ENCODE results near the gene ABI3BP. TPM values are rescaled to one million over a fixed set of nuclear protein-coding genes. Genes with fewer than 3 reads are reported as not detected.

Gene ABI3BP
- total RNA-seq, 2 experiments from 2014 or later = not detected

DNA sequence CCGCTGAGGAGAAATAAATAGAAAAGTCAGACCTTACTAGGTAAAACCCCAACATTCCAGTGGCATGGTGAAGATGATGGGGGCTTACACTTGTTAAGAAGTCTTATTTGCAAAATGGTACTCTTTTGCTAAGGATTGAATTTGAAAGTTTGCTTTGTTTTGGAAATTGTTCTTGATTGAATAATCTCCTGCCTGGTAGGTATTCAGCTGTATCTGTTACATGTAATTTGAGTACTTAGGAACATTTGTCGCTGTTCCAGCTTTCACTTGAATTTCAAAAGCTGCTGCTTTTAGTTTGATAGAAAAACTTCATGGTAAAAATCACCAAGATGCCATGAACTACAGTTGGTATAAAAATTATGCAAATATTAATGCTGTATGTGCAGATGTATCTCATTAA lies 239.4 kb downstream of the ABI3BP start:
- no peaks in the 10 kb centered on the region for H3K4me1 ChIP-seq (ENCODE audit: insufficient read depth, low read length)
- H3K9me3 Mint-ChIP-seq = no peaks in the 10 kb centered on the region
- H3K9me3 ChIP-seq (ENCODE audit: control insufficient read depth in 1 of 2, insufficient read depth in 1 of 2, low read length in 2 of 2) = no peaks in the 10 kb centered on the region
- DNase-seq (no peak), ATAC-seq (ENCODE audit: poor library complexity) (no peak)
- no peak overlapping the region for H3K27ac ChIP-seq (ENCODE audit: low read depth in 1 of 2, low read length in 2 of 2)
- no peak overlapping the region for H3K4me3 ChIP-seq (ENCODE audit: low read length)
- H3K36me3 ChIP-seq (ENCODE audit: insufficient read depth, low read length) = peaks cover 18% of the 10 kb centered on the region
- peaks cover 43% of the 10 kb centered on the region for H3K36me3 Mint-ChIP-seq (ENCODE audit: low read depth)
- intact Hi-C loops (cut with DNase I, micrococcal nuclease) = no loop called here
- no peaks in the 10 kb centered on the region for H3K4me1 Mint-ChIP-seq (ENCODE audit: low read depth)
- H3K4me3 Mint-ChIP-seq = no peak overlapping the region
- no peak for TF ChIP-seq CTCF (IDR thresholded peaks at IDR 0.05)
- POLR2A ChIA-PET = no interaction called here
- H3K27me3 Mint-ChIP-seq = no peaks in the 10 kb centered on the region
- CTCF ChIA-PET = no interaction called here
- H3K27me3 ChIP-seq (ENCODE audit: control insufficient read depth in 1 of 2, insufficient read depth in 2 of 2, low read length in 2 of 2) = no peaks in the 10 kb centered on the region
- H3K27ac Mint-ChIP-seq = no peak overlapping the region

DNA sequence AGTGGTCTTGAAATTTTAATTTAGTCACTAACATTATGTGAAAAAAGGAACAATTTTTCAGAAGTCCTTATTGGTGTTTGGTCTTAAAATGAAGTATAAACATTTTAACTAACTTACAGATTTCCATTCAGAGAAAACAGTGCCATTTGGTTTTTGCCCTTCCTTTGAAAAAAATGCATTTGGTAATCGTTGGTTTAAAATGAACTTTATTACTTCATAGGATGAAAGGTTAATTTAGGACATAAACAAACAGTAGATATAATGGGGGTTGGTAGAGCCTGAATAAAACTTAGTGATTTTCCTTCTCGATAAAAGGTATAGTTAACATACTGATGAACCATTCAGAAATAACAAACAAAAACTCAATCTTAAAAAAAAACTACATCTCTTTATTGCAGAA lies 244.3 kb downstream of the ABI3BP start:
- DNase-seq (no peak), ATAC-seq (ENCODE audit: poor library complexity) (no peak)
- POLR2A ChIA-PET = no interaction called here
- Histone ChIP-seq H3K27ac (ENCODE audit: low read depth in 1 of 2, low read length in 2 of 2) (no peak overlapping the region), H3K4me3 (ENCODE audit: low read length) (no peak overlapping the region), H3K36me3 (ENCODE audit: insufficient read depth, low read length) (peaks cover 66% of the 10 kb centered on the region), H3K4me1 (ENCODE audit: insufficient read depth, low read length) (no peaks in the 10 kb centered on the region), H3K27me3 (ENCODE audit: control insufficient read depth in 1 of 2, insufficient read depth in 2 of 2, low read length in 2 of 2) (no peaks in the 10 kb centered on the region), H3K9me3 (ENCODE audit: control insufficient read depth in 1 of 2, insufficient read depth in 1 of 2, low read length in 2 of 2) (no peaks in the 10 kb centered on the region)
- H3K27ac Mint-ChIP-seq = no peak overlapping the region
- intact Hi-C loops (cut with DNase I, micrococcal nuclease) = loop anchor here in 1 of 2 experiments (10.0 kb wide), 1 partner anchor 626 kb away; no protein-coding TSS in a partner anchor
- no peaks in the 10 kb centered on the region for H3K9me3 Mint-ChIP-seq
- CTCF ChIA-PET = no interaction called here
- H3K4me1 Mint-ChIP-seq (ENCODE audit: low read depth) = no peaks in the 10 kb centered on the region
- peaks cover 87% of the 10 kb centered on the region for H3K36me3 Mint-ChIP-seq (ENCODE audit: low read depth)
- no peak overlapping the region for H3K4me3 Mint-ChIP-seq
- TF ChIP-seq CTCF (IDR thresholded peaks at IDR 0.05) = no peak
- H3K27me3 Mint-ChIP-seq = no peaks in the 10 kb centered on the region

- Histone ChIP-seq H3K4me1 (ENCODE audit: insufficient read depth, low read length) (no peaks in the 10 kb centered on the region), H3K4me3 (ENCODE audit: low read length) (no peak overlapping the region), H3K36me3 (ENCODE audit: insufficient read depth, low read length) (peaks cover 69% of the 10 kb centered on the region), H3K9me3 (ENCODE audit: control insufficient read depth in 1 of 2, insufficient read depth in 1 of 2, low read length in 2 of 2) (no peaks in the 10 kb centered on the region), H3K27me3 (ENCODE audit: control insufficient read depth in 1 of 2, insufficient read depth in 2 of 2, low read length in 2 of 2) (no peaks in the 10 kb centered on the region), H3K27ac (ENCODE audit: low read depth in 1 of 2, low read length in 2 of 2) (no peak overlapping the region)
- no peak for DNase-seq
- H3K4me1 Mint-ChIP-seq (ENCODE audit: low read depth) = no peaks in the 10 kb centered on the region
- H3K4me3 Mint-ChIP-seq = no peak overlapping the region
- no peak overlapping the region for H3K27ac Mint-ChIP-seq
- ChIA-PET CTCF (no interaction called here), POLR2A (no interaction called here)
- no peaks in the 10 kb centered on the region for H3K9me3 Mint-ChIP-seq
- intact Hi-C loops (cut with DNase I, micrococcal nuclease) = loop anchor here in 1 of 2 experiments (10.0 kb wide), 1 partner anchor 627 kb away; no protein-coding TSS in a partner anchor
- no peaks in the 10 kb centered on the region for H3K27me3 Mint-ChIP-seq
- peaks cover 87% of the 10 kb centered on the region for H3K36me3 Mint-ChIP-seq (ENCODE audit: low read depth)
- no peak for TF ChIP-seq CTCF (IDR thresholded peaks at IDR 0.05)
- ATAC-seq (ENCODE audit: poor library complexity) = no peak
Measured at GRCh38 chr3:100748220-100748619, 245.0 kb downstream of the ABI3BP start.

Data from CD4-positive, alpha-beta T cell (primary cell).